Kidney epithelial cell (primary cell): Measurements from ENCODE around the gene ELL. TPM values are rescaled to one million over a fixed set of nuclear protein-coding genes. Genes with fewer than 3 reads are reported as not detected.

Experiments used
- DNase-seq: peaks from one replicate; pipeline ENCODE4 v3.0.0-alpha.2; 2010; ENCODE audit warnings: low read depth
- H3K27me3 ChIP-seq: 2 replicates; pipeline ENCODE4 v1.6.0; 2011; ENCODE audit warnings: low read length; ENCODE audit not compliant: control insufficient read depth, insufficient read depth
- H3K36me3 ChIP-seq: 2 replicates; pipeline ENCODE4 v1.5.1; 2011; ENCODE audit warnings: low read length; ENCODE audit not compliant: control insufficient read depth, insufficient read depth
- H3K4me3 ChIP-seq: 2 replicates; pipeline ENCODE4 v1.5.1; 2011; ENCODE audit warnings: low read depth, mild to moderate bottlenecking, control low read depth, low read length
- total RNA-seq: library from RNA; depleted of rRNA; stranded (reverse); fragments of >200 nt; gene quantifications from 2 replicates; pipeline ENCODE4 v1.2.3, GENCODE V29; 2015
- TF ChIP-seq, protein P1 (sequence below): IDR thresholded peaks from 2 replicates; pipeline ENCODE4 v1.5.1; 2011; ENCODE audit warnings: mild to moderate bottlenecking, moderate library complexity, low read length, control low read depth, inconsistent platforms; ENCODE audit not compliant: insufficient read depth, poor library complexity, severe bottlenecking

The ELL gene
- total RNA-seq, 1 donor from 2014 or later: 13.1 TPM

GRCh38 chr19:18456974-18457373 is 64.9 kb downstream of the ELL start:
- DNase-seq: no peak
- H3K27me3 ChIP-seq: no peaks in the 10 kb centered on the region
- TF ChIP-seq, protein P1, sequence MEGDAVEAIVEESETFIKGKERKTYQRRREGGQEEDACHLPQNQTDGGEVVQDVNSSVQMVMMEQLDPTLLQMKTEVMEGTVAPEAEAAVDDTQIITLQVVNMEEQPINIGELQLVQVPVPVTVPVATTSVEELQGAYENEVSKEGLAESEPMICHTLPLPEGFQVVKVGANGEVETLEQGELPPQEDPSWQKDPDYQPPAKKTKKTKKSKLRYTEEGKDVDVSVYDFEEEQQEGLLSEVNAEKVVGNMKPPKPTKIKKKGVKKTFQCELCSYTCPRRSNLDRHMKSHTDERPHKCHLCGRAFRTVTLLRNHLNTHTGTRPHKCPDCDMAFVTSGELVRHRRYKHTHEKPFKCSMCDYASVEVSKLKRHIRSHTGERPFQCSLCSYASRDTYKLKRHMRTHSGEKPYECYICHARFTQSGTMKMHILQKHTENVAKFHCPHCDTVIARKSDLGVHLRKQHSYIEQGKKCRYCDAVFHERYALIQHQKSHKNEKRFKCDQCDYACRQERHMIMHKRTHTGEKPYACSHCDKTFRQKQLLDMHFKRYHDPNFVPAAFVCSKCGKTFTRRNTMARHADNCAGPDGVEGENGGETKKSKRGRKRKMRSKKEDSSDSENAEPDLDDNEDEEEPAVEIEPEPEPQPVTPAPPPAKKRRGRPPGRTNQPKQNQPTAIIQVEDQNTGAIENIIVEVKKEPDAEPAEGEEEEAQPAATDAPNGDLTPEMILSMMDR: no peak
- no peak overlapping the region for H3K4me3 ChIP-seq
- peaks cover 5% of the 10 kb centered on the region for H3K36me3 ChIP-seq

DNA sequence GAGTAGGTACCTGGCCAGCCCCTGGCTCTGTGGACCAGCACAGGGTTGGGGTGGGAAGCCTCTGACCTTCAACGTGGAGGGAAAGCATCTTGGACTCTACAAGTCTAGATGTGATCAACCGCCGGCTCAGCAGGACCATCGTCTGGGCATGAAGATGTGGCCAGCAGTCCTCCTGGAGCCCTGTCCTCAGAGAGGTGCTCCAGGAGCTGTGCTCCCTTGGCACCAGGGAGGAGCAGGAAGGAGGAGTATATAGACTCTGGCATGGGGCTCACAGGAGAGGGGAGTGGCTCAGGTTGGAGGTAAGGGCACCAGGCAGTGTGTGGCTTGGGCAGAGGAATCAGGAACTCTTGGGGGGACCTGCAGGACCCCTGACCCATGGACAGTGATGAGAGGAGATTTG is 65.6 kb downstream of the ELL start:
- H3K36me3 ChIP-seq: peaks cover 5% of the 10 kb centered on the region
- no peak overlapping the region for H3K4me3 ChIP-seq

DNA sequence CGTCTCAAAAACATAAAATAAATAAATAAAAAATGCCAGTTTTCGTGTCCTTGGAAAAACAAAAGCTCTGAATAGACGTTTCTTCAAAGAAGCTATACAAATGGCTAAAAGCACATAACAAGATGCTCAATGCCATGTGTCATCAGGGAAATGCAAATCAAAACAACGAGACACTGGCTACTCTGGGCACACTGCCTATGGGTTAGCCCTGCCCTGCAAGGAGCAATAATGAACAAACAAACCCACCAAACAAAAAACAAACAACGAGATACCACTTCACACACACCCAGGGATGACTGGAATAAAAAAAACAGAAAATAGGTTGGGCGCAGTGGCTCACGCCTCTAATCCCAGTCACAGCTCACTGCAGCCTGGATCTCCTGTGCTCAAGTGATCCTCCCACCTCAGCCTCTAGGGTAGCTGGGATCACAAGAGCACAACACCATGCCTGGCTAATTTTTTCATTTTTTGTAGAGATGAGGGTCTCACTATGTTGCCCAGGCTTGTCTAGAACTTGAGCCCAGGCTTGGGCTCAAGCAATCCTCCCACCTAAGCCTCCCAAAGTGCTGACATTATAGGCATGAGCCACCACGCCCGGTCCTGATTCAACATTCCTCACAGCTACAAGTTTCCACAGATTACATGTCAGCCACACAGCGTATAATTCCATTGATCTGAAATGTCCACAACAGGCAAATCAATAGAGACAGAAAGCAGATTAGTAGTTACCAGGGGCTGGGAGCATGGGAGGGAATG is 68.4 kb downstream of the ELL start:
- no peaks in the 10 kb centered on the region for H3K27me3 ChIP-seq
- H3K4me3 ChIP-seq: no peak overlapping the region
- TF ChIP-seq, protein P1: no peak
- DNase-seq: no peak
- peaks cover 3% of the 10 kb centered on the region for H3K36me3 ChIP-seq

More for the DNA sequence above, 65.6 kb downstream of the ELL start:
- TF ChIP-seq, protein P1: no peak
- no peak for DNase-seq
- H3K27me3 ChIP-seq: no peaks in the 10 kb centered on the region

DNA sequence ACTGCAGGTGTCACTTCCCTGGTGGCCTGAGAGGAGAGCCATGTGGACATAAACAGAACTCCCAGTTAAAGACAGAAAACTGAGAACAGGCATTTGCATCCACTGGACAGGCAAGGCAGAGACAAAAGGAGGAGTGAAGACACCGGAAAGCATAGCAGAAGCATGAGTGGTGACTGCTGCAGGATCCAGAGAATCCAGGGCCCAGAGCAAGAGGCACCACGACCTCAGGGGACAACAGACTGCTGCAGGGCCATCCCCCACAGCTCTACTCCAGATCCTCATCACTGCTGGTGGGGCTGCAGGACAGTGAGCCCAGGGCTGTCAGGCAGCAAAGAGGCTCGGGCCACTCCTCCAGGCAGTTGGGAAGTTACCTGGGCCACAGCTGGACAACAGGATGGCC is 69.5 kb downstream of the ELL start:
- no peak for DNase-seq
- H3K4me3 ChIP-seq: no peak overlapping the region
- H3K36me3 ChIP-seq: no peaks in the 10 kb centered on the region
- H3K27me3 ChIP-seq: no peaks in the 10 kb centered on the region
- TF ChIP-seq, protein P1: no peak

- Histone ChIP-seq H3K27me3 (no peaks in the 10 kb centered on the region), H3K36me3 (no peaks in the 10 kb centered on the region), H3K4me3 (no peak overlapping the region)
- DNase-seq: no peak
- TF ChIP-seq, protein P1: peak; percentile 99
Observed at GRCh38 chr19:18450931-18451836, 70.7 kb downstream of the ELL start.
